Upper lobe of left lung (tissue), 6 donors: ENCODE results near the gene PARD6B. TPM values are rescaled to one million over a fixed set of nuclear protein-coding genes. Genes with fewer than 3 reads are reported as not detected.

Source experiments
- ATAC-seq, 2 donors: fragments of 200-7000 bp; cut with Tn5 transposase; one replicate each; pipeline ENCODE4 v1.9.1; 2022; ENCODE audit warnings: mild to moderate bottlenecking in 2 of 2, moderate library complexity in 2 of 2; ENCODE audit not compliant: low FRiP score in 2 of 2
- DNase-seq, 2 donors: peaks; one replicate each; pipeline ENCODE4 v3.0.0-alpha.2; 2019 to 2020
- H3K27ac ChIP-seq, 4 donors: fragments of 200-600 bp; sonication (generic); one replicate each; pipeline ENCODE4 v1.5.1; 2016 to 2019
- H3K27me3 ChIP-seq, 4 donors: fragments of 200-600 bp; sonication (generic); one replicate each; pipeline ENCODE4 v1.5.1; 2017 to 2019
- H3K36me3 ChIP-seq, 4 donors: fragments of 200-600 bp; sonication (generic); one replicate each; pipeline ENCODE4 v1.5.1; 2016 to 2019
- H3K4me1 ChIP-seq, 4 donors: fragments of 200-600 bp; sonication (generic); one replicate each; pipeline ENCODE4 v1.5.1; 2018 to 2019
- H3K4me3 ChIP-seq, 4 donors: fragments of 200-600 bp; sonication (generic); one replicate each; pipeline ENCODE4 v1.5.1; 2017 to 2019; ENCODE audit warnings: mild to moderate bottlenecking in 2 of 4, moderate library complexity in 1 of 4
- H3K9me3 ChIP-seq, 4 donors: fragments of 200-600 bp; sonication (generic); one replicate each; pipeline ENCODE4 v1.5.1; 2018 to 2019
- CTCF ChIP-seq, 6 experiments: fragments of 450-650 bp in 4 of 6; fragments of 200-600 bp in 2 of 6; sonication (generic) in 2 of 6; IDR thresholded peaks; one replicate each; pipeline ENCODE4 v1.5.1; 2016 to 2019; ENCODE audit warnings: antibody characterized with exemption in 6 of 6
- EP300 ChIP-seq, 4 donors: sonication (generic); formaldehyde crosslinking; IDR thresholded peaks; one replicate each; pipeline ENCODE4 v1.5.1; 2017; ENCODE audit warnings: antibody characterized with exemption in 4 of 4, control low read depth in 2 of 4
- POLR2A ChIP-seq, 4 donors: fragments of 450-650 bp; IDR thresholded peaks; one replicate each; pipeline ENCODE4 v1.5.1; 2016 to 2017; ENCODE audit warnings: antibody characterized with exemption in 4 of 4, mild to moderate bottlenecking in 2 of 4
- POLR2AphosphoS5 ChIP-seq, 2 donors: sonication (generic); formaldehyde crosslinking; IDR thresholded peaks; one replicate each; pipeline ENCODE4 v1.5.1; 2017; ENCODE audit warnings: antibody characterized with exemption in 2 of 2
- WGBS, 2 donors: methylation state at CpG; one replicate each; pipeline ENCODE4 v1.1.5; 2017 to 2018; 5-methylcytosine and 5-hydroxymethylcytosine counted together
- total RNA-seq, 6 donors: library from RNA; depleted of rRNA in 4 of 6; stranded (reverse); fragments of >200 nt in 4 of 6; gene quantifications; one replicate each; pipeline versions ENCODE4 v1.1.0 to v1.2.1, GENCODE V29; 2016 to 2021
- donor health status: DM: no; HTN: no; CAD: no; lungs with moderate emphysema.
- donor health status: DM: no; HTN: yes; CAD: no; lungs with severe emphysema.

Gene PARD6B
- total RNA-seq, 6 donors from 2014 or later: 7.3 to 56.4 (median 43.4) TPM

DNA sequence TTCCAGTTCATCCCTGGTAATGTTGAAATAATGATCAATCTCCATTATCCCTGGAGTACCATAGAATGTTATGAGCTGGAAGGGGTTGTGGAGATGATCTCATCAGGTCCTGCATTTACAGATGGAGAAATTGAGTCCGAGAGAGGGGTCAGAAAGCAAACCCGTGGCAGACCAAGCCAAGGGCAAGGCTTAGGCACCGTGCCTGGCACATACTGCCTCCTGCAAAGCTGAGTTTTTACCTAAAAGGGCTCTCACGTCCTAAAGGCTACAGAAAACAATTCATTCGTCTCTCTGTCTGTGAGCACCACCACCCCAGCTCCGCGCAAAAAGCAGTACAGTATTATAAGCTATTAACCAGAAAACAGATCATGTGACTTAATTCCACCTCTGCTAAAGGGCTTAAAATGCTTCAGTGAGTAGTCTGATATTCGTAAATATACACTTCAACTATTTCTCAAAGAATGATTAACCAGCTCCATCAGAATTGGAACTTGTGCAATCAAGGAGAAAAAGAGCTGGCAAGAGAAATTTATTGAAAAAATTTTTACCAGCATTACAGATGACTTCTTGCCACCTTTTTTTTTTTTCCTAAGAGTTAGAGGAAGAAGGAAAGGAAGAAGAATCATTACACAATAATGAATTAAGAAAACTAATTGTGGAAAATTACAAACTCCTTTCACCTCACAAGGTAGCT, 3.4 kb upstream of the PARD6B start:
- no peaks in the 10 kb centered on the region for H3K36me3 ChIP-seq
- H3K27ac ChIP-seq: peak overlapping the region; percentile 73 to 90 (median 83)
- no peaks in the 10 kb centered on the region for H3K9me3 ChIP-seq
- no peaks in the 10 kb centered on the region for H3K27me3 ChIP-seq
- 55 to 64% methylated on average over 8 of the region's 8 CpGs for WGBS, 2 donors
- TF ChIP-seq POLR2A (IDR thresholded peaks at IDR 0.05): no peak
- no peak for TF ChIP-seq EP300 (IDR thresholded peaks at IDR 0.05)
- TF ChIP-seq CTCF (IDR thresholded peaks at IDR 0.05): no peak
- TF ChIP-seq POLR2AphosphoS5 (IDR thresholded peaks at IDR 0.05): no peak
- peak in 1 of 2 donors; percentile 46 for DNase-seq
- no peak overlapping the region for H3K4me3 ChIP-seq
- H3K4me1 ChIP-seq: peaks cover 21 to 43% (median 38%) of the 10 kb centered on the region in 4 donors
- no peak for ATAC-seq

DNA sequence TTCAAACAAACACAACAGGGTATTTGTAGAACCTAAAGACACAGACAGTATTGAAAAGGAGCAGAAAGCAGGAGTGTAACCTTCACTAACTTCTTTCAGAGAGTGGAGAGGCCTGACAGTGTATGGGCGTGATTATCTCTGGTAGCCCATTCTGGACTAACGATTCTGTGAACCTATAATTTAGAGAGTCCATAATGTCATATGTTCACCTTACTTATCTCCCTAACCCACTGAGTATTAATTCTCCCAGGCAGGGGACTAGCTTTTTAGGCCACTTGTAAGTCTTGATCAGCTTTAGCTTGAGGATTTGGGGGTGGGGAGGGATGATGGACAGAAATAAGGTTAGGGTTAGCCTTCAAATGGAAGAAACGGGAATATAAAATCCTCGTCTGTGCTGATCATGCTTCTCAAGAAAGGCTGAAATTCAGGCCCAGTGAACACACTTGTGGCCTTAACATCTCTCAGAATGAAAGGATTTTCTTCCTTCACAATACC, 2.8 kb upstream of the PARD6B start:
- Histone ChIP-seq H3K27ac (peak overlapping the region; percentile 73 to 90 (median 83)), H3K27me3 (no peaks in the 10 kb centered on the region), H3K36me3 (no peaks in the 10 kb centered on the region), H3K4me3 (no peak overlapping the region), H3K4me1 (peaks cover 21 to 43% (median 38%) of the 10 kb centered on the region in 4 donors), H3K9me3 (no peaks in the 10 kb centered on the region)
- DNase-seq (no peak), ATAC-seq (no peak)
- WGBS, 2 donors: 77 to 78% methylated on average over 4 of the region's 4 CpGs
- TF ChIP-seq EP300 (IDR thresholded peaks at IDR 0.05) (no peak), CTCF (IDR thresholded peaks at IDR 0.05) (no peak)

DNA sequence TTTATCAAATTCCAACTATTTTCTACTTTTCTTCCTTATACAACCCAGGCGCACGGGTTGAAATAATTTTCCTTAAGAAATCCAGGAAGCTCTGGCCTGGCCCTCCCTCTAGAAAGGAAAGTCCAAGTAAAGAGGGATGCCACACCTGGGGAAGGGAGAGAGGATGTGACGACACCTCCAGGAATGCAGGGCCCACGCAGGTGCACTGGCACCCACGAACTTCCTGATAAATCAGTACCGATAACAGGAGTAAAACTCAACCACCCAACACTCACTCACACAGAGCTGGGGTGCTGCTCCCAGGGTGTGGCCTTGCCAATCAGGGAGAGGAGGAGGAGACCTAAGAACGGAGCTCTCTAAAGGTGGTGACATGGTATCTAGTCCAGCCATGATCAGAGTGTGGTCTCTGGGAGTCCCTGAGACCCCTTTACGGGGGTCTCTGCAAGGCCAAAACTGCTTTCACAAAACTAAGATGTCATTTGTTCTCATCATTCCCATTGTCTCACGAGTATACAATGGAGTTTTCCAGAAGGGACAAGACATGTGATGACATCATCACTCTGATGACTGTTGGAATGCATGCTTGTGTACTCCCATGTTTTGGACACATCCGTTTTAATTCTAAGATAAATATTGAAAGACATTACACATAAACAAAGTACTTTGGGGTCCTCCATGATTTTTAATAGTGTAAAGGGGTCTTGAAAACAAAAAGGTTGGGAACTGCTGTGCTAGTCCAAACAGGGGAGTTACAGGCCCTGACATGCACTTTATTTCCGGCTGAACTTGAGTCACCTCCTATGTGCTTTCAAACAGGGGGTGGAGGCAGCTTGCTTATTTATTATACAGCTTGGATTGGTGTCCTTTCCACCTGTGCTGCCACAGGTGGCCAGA, 2.2 kb upstream of the PARD6B start:
- 58 to 59% methylated on average over 11 of the region's 11 CpGs for WGBS, 2 donors
- ATAC-seq (no peak), DNase-seq (peak in 1 of 2 donors; percentile 38)
- H3K27ac ChIP-seq: peak overlapping the region; percentile 73 to 90 (median 83)
- H3K36me3 ChIP-seq: no peaks in the 10 kb centered on the region
- H3K9me3 ChIP-seq: no peaks in the 10 kb centered on the region
- no peaks in the 10 kb centered on the region for H3K27me3 ChIP-seq
- H3K4me1 ChIP-seq: peaks cover 21 to 43% (median 38%) of the 10 kb centered on the region in 4 donors
- H3K4me3 ChIP-seq: no peak overlapping the region
- TF ChIP-seq POLR2A (IDR thresholded peaks at IDR 0.05) (peak in 1 of 4 donors; percentile 33), POLR2AphosphoS5 (IDR thresholded peaks at IDR 0.05) (peak in 1 of 2 donors; percentile 38), CTCF (IDR thresholded peaks at IDR 0.05) (no peak), EP300 (IDR thresholded peaks at IDR 0.05) (no peak)

DNA sequence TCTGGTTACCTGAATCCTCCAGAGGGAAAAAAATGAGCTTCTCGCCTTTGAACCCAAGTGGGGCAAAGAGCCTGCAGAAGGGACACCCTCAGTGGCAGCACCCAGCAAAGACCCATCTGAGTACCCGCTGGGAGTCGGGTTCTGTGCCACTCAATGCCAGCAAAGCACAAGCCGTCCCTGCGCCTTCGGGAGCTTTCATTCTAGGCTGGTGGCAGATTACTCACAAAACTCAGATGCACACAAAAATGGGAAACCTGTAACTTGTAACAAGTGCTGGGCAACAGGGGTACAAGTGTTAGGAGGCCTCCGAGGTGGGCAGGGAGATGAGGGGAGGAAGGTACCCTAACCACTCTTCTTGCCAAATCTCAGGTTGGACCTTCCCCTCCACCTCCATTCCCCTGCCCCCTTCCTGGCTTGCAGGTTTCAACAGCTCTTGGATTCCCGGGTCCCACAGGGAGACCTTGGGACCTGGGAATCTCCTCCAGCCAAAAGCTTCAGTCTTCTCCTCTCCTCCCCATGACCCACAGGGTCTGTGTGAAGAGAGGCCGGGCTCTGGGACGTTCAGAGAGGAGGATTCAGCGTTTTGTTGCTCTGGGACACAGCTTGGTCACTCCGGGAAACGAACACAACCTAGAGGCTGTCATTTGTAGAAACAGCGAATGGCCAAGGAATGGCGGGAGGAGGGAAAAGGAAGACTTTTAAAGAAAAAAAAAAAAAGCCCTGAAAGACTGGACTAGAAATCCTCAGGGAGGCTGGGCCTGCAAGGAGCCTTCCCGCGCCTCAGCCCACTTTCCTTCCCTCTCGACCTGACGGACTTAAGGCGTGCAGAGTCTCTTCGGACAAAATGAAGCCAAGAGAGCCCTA, 1.2 kb upstream of the PARD6B start:
- Histone ChIP-seq H3K36me3 (no peaks in the 10 kb centered on the region), H3K4me1 (peaks cover 21 to 36% (median 31%) of the 10 kb centered on the region in 4 donors), H3K4me3 (peak overlapping the region; percentile 73 to 90 (median 80)), H3K9me3 (no peaks in the 10 kb centered on the region), H3K27me3 (no peaks in the 10 kb centered on the region), H3K27ac (peak overlapping the region; percentile 73 to 90 (median 83))
- no peak for TF ChIP-seq EP300 (IDR thresholded peaks at IDR 0.05)
- no peak for DNase-seq
- 32 to 36% methylated on average over 20 to 21 of the region's 21 CpGs for WGBS, 2 donors
- peak in 1 of 2 donors; percentile 16 for ATAC-seq
